Fibroblast of villous mesenchyme (primary cell): ENCODE data around the gene FUBP3. TPM values are rescaled to one million over a fixed set of nuclear protein-coding genes. Genes with fewer than 3 reads are reported as not detected.

Experiments used
- DNase-seq: peaks from one replicate; pipeline ENCODE4 v3.0.0-alpha.2; 2010; ENCODE audit warnings: low read depth
- H3K4me3 ChIP-seq: 2 replicates; pipeline ENCODE4 v1.5.1; 2011; ENCODE audit warnings: low read depth, mild to moderate bottlenecking, low read length
- total RNA-seq: library from RNA; depleted of rRNA; stranded (reverse); fragments of >200 nt; gene quantifications from 2 replicates; pipeline ENCODE4 v1.2.3, GENCODE V29; 2012
- TF ChIP-seq, protein P1 (sequence below): IDR thresholded peaks from 2 replicates; pipeline ENCODE4 v1.5.1; 2012; ENCODE audit warnings: low read depth, mild to moderate bottlenecking, low read length; ENCODE audit not compliant: insufficient read depth

The FUBP3 gene
- total RNA-seq, 1 donor: 39.3 TPM

DNA sequence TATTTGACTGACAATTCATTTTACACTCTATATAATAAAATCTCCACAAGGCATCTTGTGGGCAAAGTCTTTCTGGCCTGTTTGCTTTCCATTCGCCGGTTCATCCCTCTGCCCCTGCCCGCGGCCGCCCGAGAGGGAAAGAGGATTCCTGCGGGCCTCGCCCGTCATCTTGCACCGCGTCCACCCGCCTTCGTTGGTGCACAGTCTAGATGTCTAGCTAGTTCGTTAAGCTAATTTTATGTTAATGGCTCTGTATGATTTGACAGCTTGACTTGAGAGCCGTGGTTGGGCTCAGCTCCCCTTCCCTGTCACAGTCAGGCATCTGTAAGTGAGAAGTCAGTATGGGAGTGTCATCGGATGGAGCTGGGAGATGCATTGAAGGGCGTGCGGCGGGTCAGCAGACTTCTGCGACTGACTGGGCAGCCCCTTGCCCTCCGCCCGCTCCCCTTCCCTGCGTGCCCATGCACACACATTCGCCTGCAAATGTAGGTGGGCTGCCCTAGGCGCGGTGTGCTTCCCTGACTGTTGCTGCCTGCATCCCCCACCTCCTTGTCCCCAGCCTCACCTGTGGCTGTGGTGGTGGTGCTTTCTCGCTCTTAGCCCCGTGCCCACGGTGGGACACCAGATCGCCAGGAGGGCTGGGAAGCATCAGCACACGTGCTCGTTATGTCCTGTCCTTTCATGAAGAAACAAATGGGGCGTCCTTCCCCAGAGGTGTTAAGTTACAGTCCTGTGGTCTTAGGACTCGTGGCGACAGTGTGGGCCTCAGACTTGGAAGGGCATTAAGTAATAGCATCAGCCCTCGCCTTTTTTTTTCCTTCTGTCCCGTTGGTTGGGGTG is 59.1 kb downstream of the FUBP3 start:
- no peak overlapping the region for H3K4me3 ChIP-seq
- TF ChIP-seq, protein P1, sequence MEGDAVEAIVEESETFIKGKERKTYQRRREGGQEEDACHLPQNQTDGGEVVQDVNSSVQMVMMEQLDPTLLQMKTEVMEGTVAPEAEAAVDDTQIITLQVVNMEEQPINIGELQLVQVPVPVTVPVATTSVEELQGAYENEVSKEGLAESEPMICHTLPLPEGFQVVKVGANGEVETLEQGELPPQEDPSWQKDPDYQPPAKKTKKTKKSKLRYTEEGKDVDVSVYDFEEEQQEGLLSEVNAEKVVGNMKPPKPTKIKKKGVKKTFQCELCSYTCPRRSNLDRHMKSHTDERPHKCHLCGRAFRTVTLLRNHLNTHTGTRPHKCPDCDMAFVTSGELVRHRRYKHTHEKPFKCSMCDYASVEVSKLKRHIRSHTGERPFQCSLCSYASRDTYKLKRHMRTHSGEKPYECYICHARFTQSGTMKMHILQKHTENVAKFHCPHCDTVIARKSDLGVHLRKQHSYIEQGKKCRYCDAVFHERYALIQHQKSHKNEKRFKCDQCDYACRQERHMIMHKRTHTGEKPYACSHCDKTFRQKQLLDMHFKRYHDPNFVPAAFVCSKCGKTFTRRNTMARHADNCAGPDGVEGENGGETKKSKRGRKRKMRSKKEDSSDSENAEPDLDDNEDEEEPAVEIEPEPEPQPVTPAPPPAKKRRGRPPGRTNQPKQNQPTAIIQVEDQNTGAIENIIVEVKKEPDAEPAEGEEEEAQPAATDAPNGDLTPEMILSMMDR: no peak
- DNase-seq: no peak

DNA sequence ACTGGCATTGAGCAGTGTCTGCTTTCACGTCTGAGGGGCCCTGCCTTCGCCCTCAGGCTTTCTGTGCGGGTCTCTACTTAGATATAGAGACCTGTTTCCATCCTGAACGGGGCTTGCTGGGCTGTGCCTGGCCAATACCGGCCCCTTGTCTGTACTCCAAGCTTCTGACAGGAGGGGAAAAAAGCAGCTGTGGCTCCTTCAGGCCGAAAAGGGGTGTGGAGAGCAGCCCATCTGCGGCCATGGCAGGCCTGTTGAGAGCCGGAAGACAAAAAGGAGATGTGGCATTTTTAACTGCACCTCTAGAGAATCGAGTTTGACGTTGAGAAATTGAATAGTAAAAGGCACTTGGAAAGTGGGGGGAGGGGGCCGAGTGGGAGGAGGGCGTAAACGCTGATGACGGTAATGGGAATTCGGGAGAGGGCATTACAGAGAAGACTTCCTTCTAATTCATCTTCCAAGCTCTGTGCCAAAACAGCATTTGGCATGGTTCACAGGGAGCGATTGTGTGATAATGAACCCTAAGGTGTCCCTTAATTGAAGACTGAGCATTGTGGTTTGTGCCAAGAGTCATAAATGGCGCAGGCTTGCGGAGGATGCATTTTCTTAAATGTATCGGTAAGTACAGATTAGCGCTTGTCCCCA is 59.9 kb downstream of the FUBP3 start:
- H3K4me3 ChIP-seq: no peak overlapping the region
- DNase-seq: no peak
- TF ChIP-seq, protein P1: no peak

DNA sequence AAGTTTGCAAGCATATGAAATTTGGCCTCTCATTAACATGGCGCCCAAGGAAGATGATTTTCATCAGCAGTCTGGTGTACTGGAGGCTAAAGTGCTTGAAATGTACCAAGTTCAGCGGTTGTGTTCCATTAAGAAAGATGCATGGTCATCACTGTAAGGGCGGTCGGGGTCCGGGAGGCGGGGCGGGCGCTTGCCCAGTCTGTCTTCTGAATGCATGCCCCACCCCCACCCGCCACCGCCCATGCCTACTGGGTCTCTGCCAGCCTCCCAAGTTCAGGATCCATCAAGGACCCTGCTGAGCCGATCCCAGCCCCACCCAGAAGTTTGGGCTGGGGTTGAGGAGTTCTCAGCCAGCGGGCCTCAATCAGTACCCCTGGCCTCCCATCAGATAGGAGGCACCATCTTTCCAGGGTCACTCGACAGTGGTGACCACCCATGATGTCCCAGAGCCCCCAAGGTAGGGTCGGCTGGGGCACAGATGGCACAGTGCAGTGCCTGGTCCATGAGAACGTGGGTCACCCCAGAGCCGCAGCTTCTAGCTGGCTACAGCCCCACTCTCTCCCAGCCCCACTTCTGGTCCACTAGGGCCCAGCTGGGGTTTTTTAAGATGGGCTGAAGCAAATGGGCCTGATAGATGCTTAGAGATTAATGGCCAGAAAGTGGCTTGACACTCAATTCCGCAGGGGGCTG is 60.6 kb downstream of the FUBP3 start:
- no peak overlapping the region for H3K4me3 ChIP-seq
- TF ChIP-seq, protein P1: no peak
- DNase-seq: no peak

DNA sequence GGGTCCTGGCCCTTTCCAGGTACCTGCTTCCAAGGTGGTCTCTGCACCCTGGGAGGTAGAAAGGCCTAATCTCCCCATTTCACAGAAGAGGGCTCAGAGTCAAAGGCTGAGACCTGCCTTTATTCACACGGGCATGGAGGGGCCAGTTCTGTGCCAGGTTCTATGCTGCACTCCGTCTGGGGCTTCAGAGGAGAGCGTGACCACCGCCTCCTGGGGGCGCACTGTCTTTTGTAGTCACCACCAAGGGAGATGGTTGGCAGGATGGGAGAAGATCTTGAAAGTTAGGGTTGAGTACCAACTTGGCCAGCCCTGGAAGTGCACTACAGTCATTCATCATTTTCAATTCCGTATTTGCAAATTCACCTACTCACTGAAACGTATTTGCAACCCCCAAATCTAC is 61.3 kb downstream of the FUBP3 start:
- DNase-seq: no peak
- TF ChIP-seq, protein P1: peak; percentile 9
- no peak overlapping the region for H3K4me3 ChIP-seq

DNA sequence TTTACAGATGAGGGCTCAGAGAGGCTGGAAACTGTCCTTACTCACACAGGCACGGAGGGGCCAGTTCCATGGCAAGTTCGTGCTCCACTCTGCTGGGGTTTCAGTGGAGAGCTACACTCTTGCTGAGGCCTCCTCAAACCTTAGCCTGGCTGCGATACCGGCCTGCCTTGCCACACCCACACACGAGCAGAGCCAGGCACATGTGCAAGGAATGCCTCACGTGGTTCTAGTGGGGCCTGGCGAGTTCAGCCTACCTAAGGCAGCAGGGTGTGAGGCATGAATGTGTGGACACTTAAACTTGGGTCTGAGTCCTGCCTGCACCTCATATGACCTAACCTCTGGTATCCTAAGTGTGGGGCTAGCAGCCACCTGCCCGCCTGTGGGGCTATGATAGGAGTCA is 63.5 kb downstream of the FUBP3 start:
- TF ChIP-seq, protein P1: no peak
- no peak for DNase-seq

DNA sequence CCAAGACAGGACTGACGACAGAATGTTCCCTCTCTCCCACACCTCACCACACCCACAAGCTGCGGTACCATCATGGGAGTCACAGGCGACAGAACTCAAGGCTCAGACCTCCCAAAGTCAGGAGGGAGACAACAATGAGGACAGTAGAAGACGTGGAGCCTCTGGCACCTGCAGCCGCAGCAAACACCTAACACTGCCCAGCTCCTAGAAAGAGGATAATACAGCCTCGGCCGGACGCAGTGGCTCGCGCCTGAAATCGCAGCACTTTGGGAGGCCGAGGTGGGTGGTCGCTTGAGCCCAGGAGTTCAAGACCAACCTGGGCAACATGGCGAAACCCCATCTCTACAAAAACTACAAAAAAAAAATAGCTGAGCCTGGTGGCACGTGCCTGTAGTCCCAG is 71.8 kb downstream of the FUBP3 start:
- H3K4me3 ChIP-seq: no peak overlapping the region
- no peak for DNase-seq
- TF ChIP-seq, protein P1: no peak

More for the DNA sequence above, 63.5 kb downstream of the FUBP3 start:
- no peak overlapping the region for H3K4me3 ChIP-seq
